GM13976 (cell line): Measurements from ENCODE around the gene ZNF529.

Experiments used
- DNase-seq: peaks from one replicate; pipeline ENCODE4 v3.0.0; 2012; ENCODE audit warnings: low spot score
- CTCF ChIP-seq: IDR thresholded peaks from 2 replicates; pipeline ENCODE4 v1.5.1; 2012; ENCODE audit warnings: borderline replicate concordance, mild to moderate bottlenecking; ENCODE audit not compliant: insufficient read depth; ENCODE audit errors: extremely low read depth, missing control alignments, control extremely low read depth
- in situ Hi-C: fragments of 300-500 bp; cut with MboI; formaldehyde crosslinking; loops from one replicate; pipeline ENCODE4 v1.12.0; 2022; ENCODE audit warnings: low sequenced_read_pairs, mixed read lengths, inconsistent platforms; ENCODE audit not compliant: unreplicated experiment

Gene ZNF529

DNA sequence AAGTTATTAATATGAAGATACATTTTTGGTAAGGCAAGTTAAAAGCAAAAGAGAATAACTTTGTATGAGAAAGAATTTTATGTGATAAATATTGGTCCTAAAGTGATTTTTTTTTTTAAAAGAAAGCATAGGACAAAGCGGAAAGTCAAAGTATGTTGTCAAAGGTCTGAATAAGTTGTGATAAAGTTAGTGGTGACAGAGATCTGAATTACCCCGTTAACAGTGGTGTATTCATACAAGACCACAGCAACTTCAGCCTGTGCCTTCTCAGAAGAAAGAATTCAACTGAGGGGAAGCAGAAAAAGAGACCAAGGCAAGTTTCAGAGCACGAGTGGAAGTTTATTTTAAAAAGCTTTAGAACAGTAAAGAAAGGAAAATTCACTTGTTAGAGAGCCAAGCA lies 64.8 kb downstream of the ZNF529 start:
- DNase-seq = no peak
- in situ Hi-C loops = no loop called here

GRCh38 chr19:36501973-36502372 lies 71.1 kb downstream of the ZNF529 start:
- in situ Hi-C loops = no loop called here
- DNase-seq = no peak

More for the DNA sequence above, 64.8 kb downstream of the ZNF529 start:
- no peak for TF ChIP-seq CTCF

GRCh38 chr19:36497001-36497400 lies 76.1 kb downstream of the ZNF529 start:
- no peak for TF ChIP-seq CTCF

More at GRCh38 chr19:36501973-36502372, 71.1 kb downstream of the ZNF529 start:
- TF ChIP-seq CTCF = no peak

More at GRCh38 chr19:36497001-36497400, 76.1 kb downstream of the ZNF529 start:
- DNase-seq = no peak
- in situ Hi-C loops = loop anchor here (25.0 kb wide), 1 partner anchor 285 kb away; the partner anchor contains the start of genes ZNF146 and ZNF565
